ENCODE data around the gene SLC25A53. TPM values are rescaled to one million over a fixed set of nuclear protein-coding genes. Genes with fewer than 3 reads are reported as not detected.

Gene SLC25A53, protein sequence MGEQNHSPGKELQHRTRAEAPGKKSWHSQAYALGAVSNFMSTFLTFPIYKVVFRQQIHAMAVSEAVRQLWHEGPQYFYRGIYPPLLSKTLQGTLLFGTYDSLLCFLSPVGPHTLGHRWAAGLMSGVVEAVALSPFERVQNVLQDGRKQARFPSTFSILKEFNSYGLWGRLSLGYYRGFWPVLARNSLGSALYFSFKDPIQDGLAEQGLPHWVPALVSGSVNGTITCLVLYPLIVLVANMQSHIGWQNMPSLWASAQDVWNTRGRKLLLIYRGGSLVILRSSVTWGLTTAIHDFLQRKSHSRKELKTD
- 6.9 and 12.6 TPM in 2 replicates for total RNA-seq (2014; rRNA removed; shearing (Covaris generic))
- 3.5 and 4.5 TPM in 2 replicates for polyA plus RNA-seq (2015; cell fraction: cytosol; rRNA removed)
- 1.9 and 5.1 TPM in 2 replicates for polyA plus RNA-seq (2015; cell fraction: nucleus; rRNA removed)

DNA sequence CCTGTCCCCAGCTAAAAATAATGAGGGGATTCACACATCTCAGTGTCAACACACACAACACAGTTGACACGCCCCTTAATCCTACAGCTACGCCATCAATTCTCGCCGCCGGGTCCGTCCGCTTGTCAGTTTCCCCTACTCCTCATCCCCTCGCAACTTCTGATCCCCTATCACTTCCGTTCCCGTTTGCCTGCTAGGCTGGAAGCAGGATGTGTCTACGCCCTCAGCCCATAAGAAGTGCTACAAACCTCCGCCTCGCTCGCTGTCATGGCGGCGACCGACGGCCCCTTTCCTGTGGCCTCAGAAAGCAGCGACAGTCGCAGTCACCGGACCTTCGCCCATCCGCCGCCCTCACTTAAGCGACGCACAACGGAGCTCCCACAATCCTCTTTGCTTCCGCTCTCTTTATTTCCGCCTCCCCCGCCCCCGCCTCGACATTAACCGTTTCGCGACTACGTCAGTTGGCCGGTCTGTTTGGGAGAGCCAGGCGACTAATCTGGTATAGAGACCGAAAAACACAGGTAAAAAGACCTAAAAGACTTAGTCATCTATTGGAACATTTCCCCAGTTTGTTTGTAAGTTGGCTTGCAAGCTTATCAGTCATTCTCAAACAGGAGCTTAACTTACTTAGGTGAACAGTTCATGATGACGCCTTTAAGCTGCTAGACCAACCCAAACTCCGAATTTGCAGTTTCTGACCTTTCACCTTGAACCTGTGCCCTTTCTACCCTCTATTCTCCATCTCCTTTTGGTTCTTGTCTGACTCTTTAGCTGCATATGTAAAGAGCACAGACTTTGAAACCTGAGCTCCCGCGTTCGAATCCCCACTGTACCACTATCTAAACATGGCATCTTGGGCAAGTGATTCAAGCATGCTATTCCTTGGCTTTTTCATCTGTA is at the start of gene SLC25A53:
Gene SLC25A53, minus strand, starts transcription at position 380 of the 900 bp plus-strand sequence. CDS start 51,752 bp downstream, outside the sequence.
- peak; percentile 89 for DNase-seq (ENCODE audit: low read depth)

DNA sequence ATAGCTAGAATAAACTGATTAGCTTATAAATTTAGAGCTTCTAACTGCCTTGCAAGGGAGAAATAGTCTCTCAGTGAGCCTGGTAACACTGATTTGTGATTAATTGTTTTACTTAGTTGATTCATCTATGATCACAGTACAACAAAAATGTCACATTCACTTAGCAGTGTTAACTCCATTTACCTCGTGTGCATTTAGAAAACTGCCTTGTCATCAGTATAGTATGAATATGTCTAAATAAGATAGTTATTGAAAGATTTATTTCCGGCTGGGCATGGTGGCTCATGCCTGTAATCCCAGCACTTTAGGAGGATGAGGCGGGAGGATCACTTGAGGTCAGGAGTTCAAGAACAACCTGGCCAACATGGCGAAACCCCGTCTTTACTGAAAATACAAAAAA is 48.7 kb upstream of the SLC25A53 start:
- no peak for DNase-seq (ENCODE audit: low read depth)

DNA sequence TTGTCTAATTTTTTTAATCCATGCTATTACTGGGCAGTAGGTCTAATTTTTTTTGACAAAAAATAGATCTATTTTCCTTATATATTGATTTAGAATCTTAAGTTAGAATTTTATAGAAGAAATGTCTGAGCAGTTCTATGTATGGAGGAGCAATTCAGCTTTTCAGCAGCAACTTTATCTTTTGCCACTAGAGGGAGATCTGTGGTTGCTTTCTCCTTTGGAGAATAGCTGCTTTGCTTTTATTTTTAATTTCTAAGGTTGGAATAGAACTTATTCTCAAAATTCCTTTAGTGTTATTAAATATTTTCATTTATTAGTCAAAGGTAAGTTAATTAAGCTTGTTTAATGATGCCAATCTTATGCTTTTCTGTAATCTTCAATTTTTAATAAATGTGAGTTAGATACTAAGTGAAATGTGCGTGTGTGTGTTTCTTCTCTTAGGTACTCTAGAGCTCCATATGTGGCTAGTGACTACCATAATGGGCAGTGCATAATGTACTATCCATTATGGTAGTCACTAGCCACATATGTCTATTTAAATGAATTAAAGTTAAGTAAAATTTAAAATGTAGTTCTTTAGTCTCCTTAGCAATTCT is 38.8 kb upstream of the SLC25A53 start:
- DNase-seq (ENCODE audit: low read depth) = peak; percentile 8

DNA sequence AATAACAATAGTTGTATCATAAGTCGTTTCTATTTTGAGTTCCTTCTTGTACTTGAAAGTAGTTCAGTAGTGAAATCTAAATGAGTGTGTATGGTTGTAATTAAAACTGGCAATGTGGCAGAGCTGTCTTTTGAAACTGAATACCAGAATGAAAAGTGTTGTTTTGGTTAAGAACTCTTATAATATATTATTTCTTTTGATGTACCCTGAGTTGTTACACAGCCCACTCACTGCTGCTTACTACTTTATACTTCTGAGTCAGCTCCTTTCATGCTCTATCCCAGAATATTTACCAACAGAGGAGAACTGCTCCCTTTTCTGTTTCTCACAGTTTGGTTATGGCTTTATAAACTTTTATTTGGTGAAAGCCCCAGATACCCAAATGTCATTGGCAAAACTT is 38.2 kb upstream of the SLC25A53 start:
- DNase-seq (ENCODE audit: low read depth) = no peak

DNA sequence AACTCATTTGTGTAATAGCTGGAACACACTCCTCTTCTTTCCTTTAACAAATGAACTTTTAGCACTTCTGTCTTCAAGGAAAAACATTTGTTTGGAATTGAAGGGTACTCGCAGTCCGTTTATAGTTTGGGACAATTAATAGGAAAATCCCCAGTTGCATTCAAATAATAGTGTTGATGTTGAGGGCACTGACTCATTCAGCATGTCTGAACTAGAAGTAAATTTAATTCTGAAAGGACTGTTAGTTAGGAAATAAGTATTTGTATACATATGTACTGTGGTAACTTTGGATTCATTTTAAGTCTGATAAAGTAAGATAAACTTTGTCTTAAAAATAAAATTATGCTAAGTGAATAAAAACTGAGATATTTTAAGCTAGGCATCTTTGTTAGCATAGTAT is 36.7 kb upstream of the SLC25A53 start:
- no peak for DNase-seq (ENCODE audit: low read depth)

DNA sequence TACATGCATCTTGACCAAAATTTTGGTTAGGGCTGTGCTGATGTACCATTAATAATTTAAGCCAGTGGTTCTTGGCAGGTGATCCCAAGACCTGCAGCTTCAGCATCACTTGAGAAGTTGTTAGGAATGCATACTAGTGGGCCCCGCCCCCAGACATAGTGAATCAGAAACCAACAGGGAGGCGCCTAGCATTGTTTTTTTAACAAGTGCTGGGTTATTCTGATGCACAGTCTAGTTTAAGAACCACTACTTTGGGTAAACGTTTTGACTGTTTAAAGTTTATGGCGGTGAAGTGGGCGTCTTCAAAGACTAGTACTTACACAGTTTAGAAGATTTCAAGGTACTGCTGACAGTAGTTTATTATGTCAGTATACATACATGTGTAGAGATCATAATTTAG is 33.0 kb upstream of the SLC25A53 start:
- no peak for DNase-seq (ENCODE audit: low read depth)

DNA sequence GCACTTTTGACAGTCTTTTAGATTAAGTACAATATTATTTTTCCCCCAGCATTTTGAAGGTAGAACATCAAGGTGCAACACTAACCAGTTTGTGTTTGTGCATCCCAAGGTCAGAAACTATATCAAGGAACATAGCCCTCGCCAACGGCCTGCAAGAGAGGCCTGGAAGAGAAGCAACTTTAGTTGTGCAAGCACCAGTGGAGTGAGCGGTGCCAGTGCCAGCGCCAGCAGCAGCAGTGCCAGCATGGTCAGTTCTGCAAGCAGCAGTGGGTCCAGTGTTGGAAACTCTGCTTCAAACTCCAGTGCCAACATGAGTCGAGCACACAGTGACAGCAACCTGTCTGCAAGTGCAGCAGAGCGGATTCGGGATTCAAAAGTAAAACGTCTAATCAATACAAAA is 31.1 kb upstream of the SLC25A53 start:
- DNase-seq (ENCODE audit: low read depth) = no peak

DNA sequence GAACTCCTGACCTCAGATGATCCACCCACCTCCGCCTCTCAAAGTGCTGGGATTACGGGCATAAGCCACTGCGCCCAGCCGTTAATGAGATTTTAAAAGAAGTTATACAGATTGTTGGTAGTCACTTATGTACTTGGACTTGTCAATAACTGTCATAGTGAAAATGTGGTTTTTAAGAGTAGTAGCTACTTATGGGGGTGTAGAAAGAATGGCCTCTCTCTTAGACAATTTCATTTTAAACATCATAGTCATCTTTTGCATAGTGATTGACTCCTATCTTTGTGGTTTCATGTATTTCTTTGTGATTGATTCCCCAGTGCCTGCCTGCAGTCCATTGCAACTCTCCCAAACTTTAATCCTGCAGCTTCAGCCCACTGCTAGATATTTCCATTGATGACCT is 26.9 kb upstream of the SLC25A53 start:
- no peak for DNase-seq (ENCODE audit: low read depth)

DNA sequence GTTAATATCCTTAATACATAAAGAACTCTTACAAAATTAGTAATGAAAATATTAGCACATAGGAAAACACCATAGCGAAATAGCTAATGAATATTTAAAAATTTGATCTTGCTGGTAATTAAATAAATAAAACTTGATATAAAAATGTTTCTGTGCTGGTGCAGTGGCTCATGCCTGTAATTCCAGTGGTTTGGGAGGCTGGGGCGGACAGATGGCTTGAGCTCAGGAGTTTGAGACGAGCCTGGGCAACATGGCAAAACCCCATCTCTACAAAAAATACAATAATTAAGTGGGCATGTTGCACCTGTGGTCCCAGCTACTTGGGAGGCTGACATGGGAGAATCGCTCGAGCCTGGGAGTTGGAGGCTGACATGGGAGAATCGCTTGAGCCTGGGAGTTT is 17.0 kb upstream of the SLC25A53 start:
- no peak for DNase-seq (ENCODE audit: low read depth)

DNA sequence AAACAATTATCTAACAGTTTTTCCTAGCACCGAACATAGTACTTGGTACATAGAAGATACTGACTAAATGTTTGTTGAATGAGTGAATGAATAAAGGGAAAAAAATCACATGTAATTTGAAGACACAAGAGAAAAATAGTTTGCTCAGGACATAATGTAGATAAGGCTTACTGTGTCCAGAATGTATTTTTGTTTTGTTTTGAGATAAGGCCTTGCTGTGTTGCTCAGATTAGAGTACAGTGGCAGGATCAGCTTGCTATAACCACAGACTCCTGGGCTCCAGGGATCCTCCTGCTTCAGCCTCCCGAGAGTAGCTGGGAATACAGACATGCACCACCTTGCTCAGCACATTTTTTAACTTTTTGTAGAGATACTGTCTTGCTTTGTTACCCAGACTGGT is 16.0 kb upstream of the SLC25A53 start:
- no peak for DNase-seq (ENCODE audit: low read depth)

DNA sequence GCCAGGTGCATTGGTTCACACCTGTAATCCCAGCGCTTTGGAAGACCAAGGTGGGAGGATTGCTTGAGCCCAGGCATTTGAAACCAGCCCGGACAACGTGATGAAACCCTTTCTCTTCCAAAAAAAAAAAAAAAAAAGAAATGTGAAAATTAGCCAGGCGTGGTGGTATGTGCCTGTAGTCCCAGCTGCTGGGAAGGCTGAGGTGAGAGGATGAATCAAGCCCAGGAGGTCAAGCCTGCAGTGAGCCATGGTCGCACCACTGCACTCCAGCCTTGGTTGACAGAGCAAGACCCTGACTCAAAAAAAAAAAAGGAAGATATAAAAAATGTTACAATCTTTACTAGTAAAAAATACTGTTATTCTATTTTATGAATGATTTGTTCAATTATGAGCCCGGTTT is 15.3 kb upstream of the SLC25A53 start:
- DNase-seq (ENCODE audit: low read depth) = no peak

DNA sequence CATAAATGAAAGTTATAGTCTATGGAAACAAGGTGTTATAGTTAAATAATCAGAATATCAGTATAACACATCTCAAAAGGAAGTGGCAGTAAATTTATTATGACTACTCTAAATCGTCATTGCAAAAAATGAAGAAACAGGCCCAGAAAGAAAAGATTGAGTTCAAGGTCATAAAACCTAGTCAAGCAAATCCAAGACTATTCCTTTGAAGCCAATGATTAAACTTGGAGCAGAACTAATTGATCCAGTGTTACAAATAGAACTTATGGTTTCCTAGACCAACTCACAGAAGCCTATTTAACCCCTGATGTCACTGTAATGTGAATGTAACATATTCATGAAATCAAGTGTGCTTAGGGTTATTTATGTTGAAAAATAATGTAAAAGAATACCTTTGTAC is 11.3 kb upstream of the SLC25A53 start:
- no peak for DNase-seq (ENCODE audit: low read depth)

DNA sequence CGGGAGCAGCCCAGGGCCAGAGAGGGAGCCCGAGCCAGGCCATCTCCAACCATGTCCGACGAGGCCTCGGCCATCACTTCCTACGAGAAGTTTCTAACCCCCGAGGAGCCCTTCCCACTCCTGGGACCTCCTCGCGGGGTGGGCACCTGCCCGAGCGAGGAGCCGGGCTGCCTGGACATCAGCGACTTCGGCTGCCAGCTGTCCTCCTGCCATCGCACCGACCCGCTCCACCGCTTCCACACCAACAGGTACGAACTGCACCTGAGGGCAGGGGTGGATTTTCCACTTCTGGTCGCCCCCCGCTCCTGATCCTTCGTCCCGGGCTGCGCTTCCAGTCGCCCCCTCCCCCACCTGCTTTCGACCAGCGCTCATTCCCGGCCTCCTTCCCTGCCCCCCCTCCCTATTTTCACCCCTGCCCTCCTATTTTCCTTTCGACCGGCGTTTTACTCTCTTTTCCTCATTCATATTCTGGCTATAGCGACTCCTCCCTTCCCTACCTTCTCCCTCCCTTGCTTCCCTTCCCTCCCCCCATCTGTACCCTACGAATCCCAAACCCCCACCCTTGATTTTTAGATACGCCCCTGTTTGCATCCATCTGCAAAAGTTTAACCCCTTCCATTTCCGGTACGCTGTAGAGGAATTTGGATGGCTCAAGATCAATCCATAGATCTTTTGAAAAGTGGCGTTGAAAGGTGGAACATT is 10.1 kb upstream of the SLC25A53 start:
- DNase-seq (ENCODE audit: low read depth) = no peak

DNA sequence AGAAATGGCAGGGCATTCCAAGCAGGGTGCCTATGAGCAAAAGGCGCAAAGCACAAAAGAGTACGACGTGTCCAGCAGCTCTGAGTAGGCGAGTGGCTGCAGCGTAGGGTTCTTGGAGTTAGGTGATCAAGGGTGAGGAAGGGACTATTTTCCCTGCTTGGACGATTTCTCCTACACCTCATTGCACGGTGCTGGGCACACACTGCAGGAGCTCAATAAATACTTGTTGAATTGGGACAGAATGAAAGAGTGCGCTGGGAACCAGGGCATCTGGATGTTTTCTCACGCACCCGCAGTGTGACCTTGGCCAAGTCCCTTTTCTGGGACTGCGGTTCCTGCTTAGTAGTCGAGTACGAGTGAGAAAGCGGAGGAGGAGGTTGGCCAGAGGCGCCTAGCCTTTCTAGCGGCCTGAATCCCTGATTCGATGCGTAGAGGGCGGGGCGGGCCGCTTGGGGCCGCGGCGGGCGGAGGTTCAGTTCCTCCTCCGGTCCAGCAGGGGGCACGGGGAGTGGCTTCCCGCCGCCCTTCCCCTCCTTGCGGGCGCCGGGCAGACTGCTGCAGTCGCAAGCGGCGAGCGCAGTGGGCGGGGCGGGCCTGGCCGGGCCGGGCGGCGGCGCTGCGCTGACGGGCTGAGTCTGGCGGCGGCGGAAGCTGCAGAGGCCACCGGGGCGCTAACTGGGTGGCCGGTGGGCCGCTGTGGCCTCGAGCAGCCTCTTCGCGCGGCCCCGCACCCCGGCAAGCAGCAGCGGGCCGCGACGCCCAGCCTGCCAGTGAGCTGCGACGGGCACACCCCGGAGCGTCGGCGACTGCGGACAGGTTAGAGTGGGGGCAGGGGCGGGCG is 9.3 kb upstream of the SLC25A53 start, which contains the start of gene FAM199X:
Gene FAM199X, plus strand, starts transcription at position 560 of the 841 bp plus-strand sequence. CDS start 333 bp downstream, outside the sequence.
- peak; percentile 89 for DNase-seq (ENCODE audit: low read depth)

DNA sequence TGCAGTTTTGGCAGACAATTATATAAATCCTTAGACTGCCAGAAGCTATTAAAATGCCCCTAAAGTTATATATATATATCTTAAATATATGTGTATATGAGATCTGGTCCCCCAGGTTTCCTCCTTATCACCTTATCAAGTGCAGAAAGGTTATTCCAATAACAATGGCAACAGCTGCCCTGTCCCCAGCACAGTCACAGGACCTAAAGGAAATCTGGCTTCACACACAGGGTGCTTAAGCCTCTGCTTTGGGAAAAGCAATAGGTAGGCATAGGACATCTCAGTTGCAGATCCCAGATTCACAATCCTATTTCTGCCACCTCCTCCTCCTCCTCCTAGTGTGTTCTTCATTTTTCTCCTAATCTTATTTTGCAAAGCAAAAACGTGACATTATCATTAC is 5.8 kb downstream of the SLC25A53 start:
- DNase-seq (ENCODE audit: low read depth) = no peak

DNA sequence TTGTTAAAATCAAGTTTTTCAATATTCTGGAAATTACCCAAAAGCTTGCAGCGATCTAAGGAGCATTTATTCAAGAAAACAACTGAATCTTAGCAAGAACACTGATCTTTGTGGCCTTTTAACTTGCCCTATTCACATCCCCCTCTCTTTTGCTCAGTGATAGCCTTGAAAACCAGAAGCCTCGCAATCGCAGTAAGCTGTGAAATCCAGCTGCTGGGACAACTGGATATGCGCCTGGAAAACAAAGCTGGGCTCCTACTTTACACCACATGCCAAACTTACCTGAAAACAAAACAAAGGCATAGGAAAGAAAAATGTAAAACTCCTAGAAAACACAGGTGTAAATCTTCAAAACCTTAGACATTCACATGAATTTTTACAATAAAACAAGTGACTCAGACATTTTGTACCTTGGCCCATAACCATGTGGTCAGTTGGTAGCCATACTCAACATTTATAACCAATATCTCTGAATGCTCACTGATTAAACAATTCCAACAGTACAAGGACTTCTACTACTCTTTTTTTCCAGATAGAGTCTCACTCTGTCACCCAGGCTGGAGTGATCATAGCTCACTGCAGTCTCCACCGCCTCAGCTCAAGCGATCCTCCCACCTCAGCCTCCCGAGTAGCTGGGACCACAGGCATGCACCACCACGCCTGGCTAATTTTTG is 15.6 kb downstream of the SLC25A53 start:
- DNase-seq (ENCODE audit: low read depth) = no peak

DNA sequence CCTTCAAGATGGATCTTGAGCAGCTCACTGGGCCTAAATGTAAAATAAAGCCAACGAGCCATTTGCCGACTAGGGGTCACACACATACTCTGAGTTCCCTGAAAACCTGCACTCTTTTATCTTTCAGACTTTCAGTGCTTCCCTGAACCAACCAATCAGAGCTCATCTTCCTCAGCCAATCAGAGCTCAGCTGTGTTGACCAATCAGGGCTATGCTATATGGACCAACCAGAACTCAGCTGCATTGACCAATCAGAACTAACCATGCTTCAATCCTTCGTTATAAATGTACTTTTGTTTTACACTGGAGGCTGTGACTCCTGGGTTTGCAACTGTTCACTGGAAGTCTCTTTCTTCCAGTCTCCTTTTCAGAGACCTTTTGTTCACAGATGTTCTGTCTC is 19.3 kb downstream of the SLC25A53 start:
- peak; percentile 15 for DNase-seq (ENCODE audit: low read depth)

DNA sequence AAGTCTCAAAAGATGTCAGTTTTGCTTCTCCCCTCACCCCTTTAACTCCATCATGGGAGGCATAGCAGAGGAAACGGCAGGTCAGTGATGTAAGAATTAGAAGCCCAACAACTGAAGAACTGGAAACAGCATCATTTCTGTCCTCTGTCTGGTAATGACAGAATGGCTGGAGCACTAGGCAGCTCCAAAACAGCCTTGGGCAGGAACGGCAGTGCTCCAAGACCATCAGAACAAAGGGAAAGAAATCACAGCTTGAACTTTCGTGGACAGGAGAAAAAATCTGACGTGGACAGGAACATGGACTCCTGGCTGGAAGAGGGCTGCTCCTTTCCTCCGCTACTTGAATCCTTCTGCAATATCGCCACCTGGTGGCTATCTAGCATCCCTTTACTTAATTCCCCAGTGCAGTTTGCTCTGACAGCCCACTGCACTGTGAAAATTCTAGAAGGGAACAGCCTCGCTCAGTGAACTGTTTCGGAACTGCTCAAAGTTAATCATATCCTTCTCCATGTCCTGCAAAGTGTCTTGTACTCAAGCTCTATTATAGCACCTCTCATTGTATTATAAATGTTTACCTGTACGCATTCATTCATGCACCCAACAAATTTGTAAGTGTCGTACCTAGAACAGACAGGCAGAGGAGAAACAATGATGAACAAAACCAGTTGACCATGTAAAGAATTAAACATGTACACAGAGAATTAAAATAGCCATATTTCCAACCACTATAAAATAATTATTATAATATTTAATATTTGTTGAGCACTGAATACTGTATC is 20.4 kb downstream of the SLC25A53 start:
- DNase-seq (ENCODE audit: low read depth) = peak; percentile 62

DNA sequence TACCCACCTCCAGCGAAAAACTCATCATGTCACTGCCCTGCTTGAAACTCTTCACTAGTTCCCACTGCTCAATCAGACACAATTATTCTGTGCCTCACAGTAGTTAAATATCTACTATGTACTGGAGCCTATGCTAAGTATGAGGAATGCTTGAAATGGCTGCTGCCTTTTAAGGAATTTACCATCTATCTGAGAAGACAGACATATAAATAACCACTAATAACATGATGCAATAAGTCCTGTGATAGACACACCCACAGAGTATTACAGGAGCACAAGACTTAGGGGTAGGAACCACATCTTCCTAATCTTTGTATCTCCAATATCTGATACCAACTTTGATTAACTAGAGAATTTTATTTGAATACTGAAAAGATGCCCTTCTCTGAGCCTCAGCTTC is 21.1 kb downstream of the SLC25A53 start:
- no peak for DNase-seq (ENCODE audit: low read depth)
